ENCODE measurements around the gene PRAMEF18. TPM values are rescaled to one million over a fixed set of nuclear protein-coding genes. Genes with fewer than 3 reads are reported as not detected.
"Not testable (repeated sequence)": the region's sequence is repeated elsewhere in the genome, so short reads cannot be mapped to it uniquely, and the experiment has no call there.

Gene PRAMEF18, protein sequence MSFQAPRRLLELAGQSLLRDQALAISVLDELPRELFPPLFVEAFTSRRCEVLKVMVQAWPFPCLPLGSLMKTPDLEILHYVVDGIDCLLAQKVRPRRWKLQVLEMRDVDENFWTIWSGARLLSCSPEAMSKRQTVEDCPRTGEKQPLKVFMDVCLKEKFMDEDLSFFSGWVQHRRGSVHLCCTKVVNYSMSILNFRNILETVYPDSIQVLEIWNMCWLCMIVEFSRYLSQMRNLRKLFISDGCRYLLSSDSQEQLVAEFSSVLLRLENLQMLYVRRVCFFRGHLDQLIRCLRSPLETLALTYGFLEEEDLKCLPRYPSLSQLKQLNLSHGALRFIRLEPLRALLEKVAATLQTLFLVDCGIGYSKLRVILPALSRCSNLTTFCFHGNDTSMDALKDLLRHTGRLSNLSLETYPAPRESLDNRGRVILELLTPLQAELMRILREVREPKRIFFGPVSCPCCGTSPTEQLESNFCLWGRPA
- total RNA-seq: not detected in 2 replicates

GRCh38 chr1:13225675-13226204 lies at the start of gene PRAMEF18:
Gene PRAMEF18 (minus strand): TSS chr1:13226154. CDS start chr1:13226106, 48 bp downstream.
- intact Hi-C loops (cut with micrococcal nuclease): not testable (repeated sequence)

DNA sequence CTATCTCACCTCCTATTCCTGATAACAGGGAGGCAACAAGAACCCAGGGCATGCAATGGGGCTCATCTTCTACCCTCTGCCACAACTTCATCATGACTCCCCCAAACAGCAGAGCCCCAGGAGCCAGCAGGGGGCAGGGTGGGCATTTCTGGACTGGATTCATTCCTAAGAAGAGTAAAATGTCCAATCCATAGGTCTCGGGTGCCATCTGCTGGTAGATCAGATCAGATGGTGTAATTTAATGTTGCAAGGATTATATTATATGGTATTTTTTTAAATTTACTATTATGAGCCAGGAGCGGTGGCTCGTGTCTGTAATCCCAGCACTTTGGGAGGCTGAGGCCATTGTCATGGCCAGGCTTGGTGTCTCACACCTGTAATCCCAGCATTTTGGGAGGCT lies 39.2 kb upstream of the PRAMEF18 start:
- intact Hi-C loops (cut with micrococcal nuclease): not testable (repeated sequence)

GRCh38 chr1:13253898-13254297 lies 27.9 kb upstream of the PRAMEF18 start, which contains the start of gene PRAMEF5:
Gene PRAMEF5 (plus strand): TSS chr1:13254198. CDS start chr1:13259269, 5,071 bp downstream.
- intact Hi-C loops (cut with micrococcal nuclease): not testable (repeated sequence)

DNA sequence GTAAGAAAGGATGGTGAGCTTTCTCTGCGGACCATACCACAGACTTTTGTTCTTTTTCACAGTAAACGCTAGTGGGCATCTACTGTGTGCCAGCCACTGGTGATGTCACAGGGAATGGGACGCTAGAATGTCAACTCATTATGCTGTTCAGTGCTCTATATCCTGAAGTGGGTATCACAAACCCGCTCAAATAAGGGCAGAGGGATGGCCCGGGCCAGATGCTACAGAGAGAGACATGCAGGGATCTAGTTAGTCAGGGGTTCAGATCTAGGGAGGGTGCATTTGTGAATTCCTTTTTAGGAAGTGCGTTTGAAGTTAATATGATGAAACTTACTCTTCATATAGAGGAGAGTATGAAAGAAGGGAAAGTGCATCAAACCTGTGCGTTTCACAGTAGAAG lies 21.2 kb upstream of the PRAMEF18 start:
- intact Hi-C loops (cut with micrococcal nuclease): not testable (repeated sequence)

DNA sequence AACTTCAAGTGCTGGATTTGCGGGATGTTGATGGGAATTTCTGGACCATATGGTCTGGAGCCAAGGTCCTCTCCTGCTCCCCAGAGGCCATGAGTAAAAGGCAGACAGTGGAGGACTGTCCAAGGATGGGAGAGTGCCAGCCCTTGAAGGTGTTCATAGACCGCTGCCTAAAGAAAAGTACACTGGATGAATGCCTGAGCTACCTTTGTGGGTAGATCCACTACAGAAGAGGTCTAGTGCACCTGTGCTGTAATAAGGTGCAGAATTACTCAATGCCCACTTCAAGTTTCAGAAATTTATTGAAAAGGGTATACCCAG lies 20.6 kb upstream of the PRAMEF18 start:
- intact Hi-C loops (cut with micrococcal nuclease): not testable (repeated sequence)

- intact Hi-C loops (cut with micrococcal nuclease): not testable (repeated sequence)
These were observed 20.0 kb upstream of the PRAMEF18 start for GRCh38 chr1:13245841-13246553.

- intact Hi-C loops (cut with micrococcal nuclease): not testable (repeated sequence)
These were observed 17.7 kb upstream of the PRAMEF18 start for GRCh38 chr1:13243536-13244263.

- intact Hi-C loops (cut with micrococcal nuclease): not testable (repeated sequence)
These were observed 13.7 kb upstream of the PRAMEF18 start for GRCh38 chr1:13239633-13240032.

DNA sequence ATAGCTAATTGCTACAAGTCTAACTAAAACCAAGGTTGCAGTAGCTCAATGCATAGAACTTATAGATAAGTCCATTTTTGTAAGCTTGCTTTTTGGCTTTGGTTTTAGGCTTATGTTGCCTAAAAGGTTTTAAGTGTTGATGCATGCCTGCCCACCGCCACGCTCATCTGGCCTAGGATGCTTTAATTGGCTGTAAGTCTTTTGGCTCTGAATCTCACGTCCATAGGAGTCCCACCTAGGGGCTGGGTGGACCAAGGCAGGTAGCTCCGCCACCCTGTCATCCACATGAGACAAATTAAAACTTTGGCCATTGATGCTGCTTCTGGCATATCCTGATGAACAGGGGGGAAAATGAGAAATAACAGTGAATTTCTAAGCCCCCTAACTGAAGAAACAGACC lies 11.6 kb upstream of the PRAMEF18 start:
- intact Hi-C loops (cut with micrococcal nuclease): not testable (repeated sequence)

GRCh38 chr1:13234057-13234456 lies 8.1 kb upstream of the PRAMEF18 start:
- intact Hi-C loops (cut with micrococcal nuclease): not testable (repeated sequence)

DNA sequence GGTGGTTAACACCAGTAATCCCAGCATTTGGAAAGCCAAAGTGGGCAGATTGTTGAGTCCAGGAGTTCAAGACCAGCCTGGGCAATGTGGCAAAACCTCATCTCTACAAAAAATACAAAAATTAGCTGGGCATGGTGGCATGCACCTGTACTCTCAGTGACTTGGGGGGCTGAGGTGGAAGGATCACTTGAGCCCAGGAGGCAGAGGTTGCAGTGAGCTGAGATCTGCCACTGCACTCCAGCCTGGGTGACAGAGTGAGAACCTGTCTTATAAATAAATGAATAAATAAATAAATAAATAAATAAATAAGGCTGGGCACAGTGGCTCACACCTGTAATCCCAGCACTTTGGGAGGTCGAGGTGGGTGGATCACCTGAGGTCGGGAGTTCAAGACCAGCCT lies 6.1 kb upstream of the PRAMEF18 start:
- intact Hi-C loops (cut with micrococcal nuclease): not testable (repeated sequence)

DNA sequence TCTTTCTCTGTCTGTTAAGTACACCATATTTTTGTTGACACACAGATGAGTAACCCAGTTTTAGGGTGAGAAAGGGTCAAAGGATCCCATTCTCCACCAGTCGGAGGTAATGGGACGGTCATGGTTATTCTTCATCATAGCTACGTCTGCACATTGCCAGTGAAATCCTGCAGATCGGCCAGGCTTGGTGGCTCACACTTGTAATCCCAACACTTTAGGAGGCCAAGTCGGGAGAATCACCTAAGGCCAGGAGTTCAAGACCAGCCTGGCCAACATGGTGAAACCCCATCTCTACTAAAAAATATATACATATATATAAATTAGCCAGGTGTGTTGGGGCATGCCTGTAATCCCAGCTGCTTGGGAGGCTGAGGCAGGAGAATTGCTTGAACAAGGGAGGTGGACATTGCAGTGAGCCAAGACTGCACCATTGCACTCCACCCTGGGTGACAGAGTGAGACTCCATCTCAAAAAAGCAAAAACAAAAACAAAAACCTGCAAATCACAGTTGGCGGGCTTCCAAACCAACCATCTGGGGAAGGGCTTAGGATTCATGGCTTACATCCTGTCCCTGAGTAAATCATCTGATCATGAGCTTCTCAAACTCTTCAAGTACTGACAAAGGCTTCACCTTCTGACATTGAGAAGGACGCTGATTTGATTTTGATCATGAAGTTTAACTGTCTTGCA lies 5.3 kb upstream of the PRAMEF18 start:
- intact Hi-C loops (cut with micrococcal nuclease): not testable (repeated sequence)

DNA sequence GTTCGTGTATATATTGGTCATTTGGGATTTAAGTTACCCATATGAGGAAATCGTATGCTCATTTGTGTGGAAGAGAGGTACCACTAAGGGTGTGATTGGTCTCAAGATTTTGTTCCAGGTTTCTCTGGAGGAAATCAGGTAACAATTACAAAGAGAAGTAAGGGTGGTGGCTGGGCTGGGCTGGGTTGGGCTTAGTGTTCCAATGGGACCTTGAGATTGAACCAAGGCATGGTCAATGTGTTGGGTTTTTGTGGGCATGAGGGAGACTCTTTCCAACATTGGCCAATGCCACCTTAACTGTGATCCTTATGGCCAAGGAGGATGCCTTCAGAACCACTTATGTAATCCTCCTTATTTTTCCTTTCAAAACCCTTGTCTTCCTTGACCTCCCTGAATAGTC lies 4.6 kb upstream of the PRAMEF18 start:
- intact Hi-C loops (cut with micrococcal nuclease): not testable (repeated sequence)

GRCh38 chr1:13230096-13230495 lies 4.1 kb upstream of the PRAMEF18 start:
- intact Hi-C loops (cut with micrococcal nuclease): not testable (repeated sequence)

GRCh38 chr1:13228343-13228781 lies 2.4 kb upstream of the PRAMEF18 start:
- intact Hi-C loops (cut with micrococcal nuclease): no loop called here

DNA sequence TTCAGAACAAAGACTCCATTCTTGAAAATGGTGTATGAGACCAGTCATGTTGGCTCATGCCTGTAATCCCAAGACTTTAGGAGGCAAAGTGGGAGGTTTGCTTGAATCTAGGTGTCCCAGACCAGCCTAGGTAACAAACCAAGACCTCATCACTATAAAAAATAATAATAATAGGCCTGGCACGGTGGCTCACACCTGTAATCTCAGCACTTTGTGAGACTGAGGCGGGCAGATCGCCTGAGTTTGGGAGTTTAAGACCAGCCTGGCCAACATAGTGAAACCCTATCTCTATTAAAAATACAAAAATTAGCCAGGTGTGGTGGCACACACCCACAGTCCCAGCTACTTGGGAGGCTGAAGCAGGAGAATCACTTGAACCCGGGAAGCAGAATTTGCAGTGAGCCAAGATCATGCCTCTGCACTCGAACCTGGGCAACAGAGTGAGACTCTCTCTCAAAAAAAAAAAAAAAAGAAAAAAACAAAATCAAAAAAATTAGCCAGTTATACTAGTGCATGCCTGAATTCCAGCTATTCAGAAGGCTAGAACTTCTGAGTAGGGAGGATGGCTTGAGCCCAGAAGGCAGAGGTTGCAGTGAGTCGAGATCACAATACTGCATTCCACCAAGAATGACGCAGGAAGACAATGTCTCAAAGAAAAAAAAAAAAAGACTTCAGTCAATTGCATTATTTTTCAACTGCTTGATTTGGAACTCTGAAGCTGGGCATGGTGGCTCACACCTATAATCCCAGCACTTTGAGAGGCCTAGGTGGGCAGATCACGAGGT lies 1.5 kb upstream of the PRAMEF18 start:
- intact Hi-C loops (cut with micrococcal nuclease): not testable (repeated sequence)

- intact Hi-C loops (cut with micrococcal nuclease): no loop called here
These were observed 1.4 kb downstream of the PRAMEF18 start for GRCh38 chr1:13224480-13225060.

GRCh38 chr1:13222788-13223187 lies 3.2 kb downstream of the PRAMEF18 start:
- intact Hi-C loops (cut with micrococcal nuclease): not testable (repeated sequence)

- intact Hi-C loops (cut with micrococcal nuclease): not testable (repeated sequence)
These were observed 6.8 kb downstream of the PRAMEF18 start for GRCh38 chr1:13219203-13219602.

DNA sequence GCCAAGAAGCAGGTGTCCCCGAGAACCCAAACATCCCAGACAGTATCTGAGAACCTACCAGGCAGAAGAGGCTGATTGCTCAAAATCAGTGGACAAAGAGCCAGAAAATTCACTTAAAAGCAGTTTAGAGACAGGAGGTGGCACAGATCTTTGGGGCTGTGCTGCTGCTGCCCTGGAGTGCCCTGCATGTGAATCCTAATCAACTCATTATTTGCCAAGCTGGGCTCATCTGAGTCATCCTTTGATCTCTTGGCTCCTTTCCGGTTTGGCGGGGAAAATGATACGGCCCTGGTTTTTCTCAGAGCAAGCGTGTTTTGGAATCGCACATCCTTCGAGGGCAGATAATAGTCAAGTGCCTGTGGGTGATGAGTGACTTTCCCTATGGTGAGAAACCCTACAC lies 9.3 kb downstream of the PRAMEF18 start:
- intact Hi-C loops (cut with micrococcal nuclease): not testable (repeated sequence)

All from T-helper 2 cell treated with Interferon-gamma antibody and Interleukin-4, amounts not matched to agents 100 ng/mL and 5 ng/mL, for 36 hours (primary cell).